ENCODE results near the gene IFNL2.

Gene IFNL2

GRCh38 chr19:39230096-39230764 is 38.0 kb upstream of the IFNL2 start:
- Histone ChIP-seq H2AFZ (ENCODE audit: low read length) (no peak overlapping the region), H3K9me3 (ENCODE audit: low read length) (no peaks in the 10 kb centered on the region), H3K4me3 (ENCODE audit: low read depth, low read length, poor library complexity, severe bottlenecking) (no peak overlapping the region), H3F3A (ENCODE audit: insufficient read depth, low read length) (no peaks in the 10 kb centered on the region), H3K27ac (ENCODE audit: low read depth, low read length, poor library complexity, severe bottlenecking) (no peak overlapping the region), H3K27me3 (ENCODE audit: insufficient read depth, low read length) (no peaks in the 10 kb centered on the region), H3K79me2 (ENCODE audit: insufficient read depth, low read length) (no peaks in the 10 kb centered on the region), H3K9me2 (ENCODE audit: low read depth, low read length) (no peaks in the 10 kb centered on the region), H3K36me3 (ENCODE audit: insufficient read depth, low read length) (no peaks in the 10 kb centered on the region), H3K9ac (ENCODE audit: low read length) (no peak overlapping the region), H3K4me1 (ENCODE audit: insufficient read depth, low read length, severe bottlenecking) (no peaks in the 10 kb centered on the region), H3K4me2 (ENCODE audit: low read length) (no peak overlapping the region), H4K20me1 (ENCODE audit: insufficient read depth, low read length) (no peaks in the 10 kb centered on the region)
- TF ChIP-seq EZH2 (IDR thresholded peaks at IDR 0.05; ENCODE audit: borderline replicate concordance, low read length): no peak
- TF ChIP-seq CTCF (IDR thresholded peaks at IDR 0.05; ENCODE audit: low read length): no peak

- H3K27me3 ChIP-seq (ENCODE audit: insufficient read depth, low read length): no peaks in the 10 kb centered on the region
- no peak overlapping the region for H3K4me3 ChIP-seq (ENCODE audit: low read depth, low read length, poor library complexity, severe bottlenecking)
- no peaks in the 10 kb centered on the region for H3K9me2 ChIP-seq (ENCODE audit: low read depth, low read length)
- H3K4me2 ChIP-seq (ENCODE audit: low read length): no peak overlapping the region
- H2AFZ ChIP-seq (ENCODE audit: low read length): no peak overlapping the region
- no peak for TF ChIP-seq EZH2 (IDR thresholded peaks at IDR 0.05; ENCODE audit: borderline replicate concordance, low read length)
- no peak for TF ChIP-seq CTCF (IDR thresholded peaks at IDR 0.05; ENCODE audit: low read length)
- no peaks in the 10 kb centered on the region for H3F3A ChIP-seq (ENCODE audit: insufficient read depth, low read length)
- H3K9me3 ChIP-seq (ENCODE audit: low read length): no peaks in the 10 kb centered on the region
- no peaks in the 10 kb centered on the region for H3K36me3 ChIP-seq (ENCODE audit: insufficient read depth, low read length)
- H3K79me2 ChIP-seq (ENCODE audit: insufficient read depth, low read length): no peaks in the 10 kb centered on the region
- H3K27ac ChIP-seq (ENCODE audit: low read depth, low read length, poor library complexity, severe bottlenecking): no peak overlapping the region
- peaks cover 3% of the 10 kb centered on the region for H3K4me1 ChIP-seq (ENCODE audit: insufficient read depth, low read length, severe bottlenecking)
- no peaks in the 10 kb centered on the region for H4K20me1 ChIP-seq (ENCODE audit: insufficient read depth, low read length)
- no peak overlapping the region for H3K9ac ChIP-seq (ENCODE audit: low read length)
Observed at GRCh38 chr19:39232708-39233107, 35.5 kb upstream of the IFNL2 start.

- H3K4me3 ChIP-seq (ENCODE audit: low read depth, low read length, poor library complexity, severe bottlenecking): no peak overlapping the region
- H4K20me1 ChIP-seq (ENCODE audit: insufficient read depth, low read length): no peaks in the 10 kb centered on the region
- no peaks in the 10 kb centered on the region for H3F3A ChIP-seq (ENCODE audit: insufficient read depth, low read length)
- H2AFZ ChIP-seq (ENCODE audit: low read length): no peak overlapping the region
- peaks cover 8% of the 10 kb centered on the region for H3K4me1 ChIP-seq (ENCODE audit: insufficient read depth, low read length, severe bottlenecking)
- no peak overlapping the region for H3K4me2 ChIP-seq (ENCODE audit: low read length)
- H3K79me2 ChIP-seq (ENCODE audit: insufficient read depth, low read length): no peaks in the 10 kb centered on the region
- no peaks in the 10 kb centered on the region for H3K9me3 ChIP-seq (ENCODE audit: low read length)
- no peak for TF ChIP-seq CTCF (IDR thresholded peaks at IDR 0.05; ENCODE audit: low read length)
- TF ChIP-seq EZH2 (IDR thresholded peaks at IDR 0.05; ENCODE audit: borderline replicate concordance, low read length): no peak
- H3K9ac ChIP-seq (ENCODE audit: low read length): no peak overlapping the region
- H3K9me2 ChIP-seq (ENCODE audit: low read depth, low read length): no peaks in the 10 kb centered on the region
- H3K27me3 ChIP-seq (ENCODE audit: insufficient read depth, low read length): no peaks in the 10 kb centered on the region
- H3K27ac ChIP-seq (ENCODE audit: low read depth, low read length, poor library complexity, severe bottlenecking): no peak overlapping the region
- no peaks in the 10 kb centered on the region for H3K36me3 ChIP-seq (ENCODE audit: insufficient read depth, low read length)
Observed at GRCh38 chr19:39236527-39236926, 31.7 kb upstream of the IFNL2 start.
